Kidney capillary endothelial cell (primary cell): ENCODE data around the gene EPHA3.

Experiments used
- DNase-seq: peaks from one replicate; pipeline ENCODE4 v3.0.0-alpha.2; 2018; ENCODE audit warnings: low spot score

The EPHA3 gene

GRCh38 chr3:89227634-89228033, 120.2 kb downstream of the EPHA3 start:
- no peak for DNase-seq

- DNase-seq = no peak
Observed at GRCh38 chr3:89232155-89232554, 124.7 kb downstream of the EPHA3 start.

GRCh38 chr3:89234620-89235019, 127.2 kb downstream of the EPHA3 start:
- no peak for DNase-seq

GRCh38 chr3:89238846-89239245, 131.4 kb downstream of the EPHA3 start:
- DNase-seq = no peak

GRCh38 chr3:89239774-89240173, 132.4 kb downstream of the EPHA3 start:
- DNase-seq = no peak

GRCh38 chr3:89245612-89246011, 138.2 kb downstream of the EPHA3 start:
- no peak for DNase-seq

GRCh38 chr3:89246326-89246725, 138.9 kb downstream of the EPHA3 start:
- no peak for DNase-seq

GRCh38 chr3:89250742-89251141, 143.3 kb downstream of the EPHA3 start:
- no peak for DNase-seq

GRCh38 chr3:89252016-89252415, 144.6 kb downstream of the EPHA3 start:
- DNase-seq = no peak

GRCh38 chr3:89252860-89253259, 145.4 kb downstream of the EPHA3 start:
- no peak for DNase-seq

- no peak for DNase-seq
Observed at GRCh38 chr3:89256395-89256794, 149.0 kb downstream of the EPHA3 start.

- no peak for DNase-seq
Observed at GRCh38 chr3:89256882-89257281, 149.5 kb downstream of the EPHA3 start.

- DNase-seq = no peak
Observed at GRCh38 chr3:89260721-89261120, 153.3 kb downstream of the EPHA3 start.

GRCh38 chr3:89261673-89262072, 154.3 kb downstream of the EPHA3 start:
- DNase-seq = no peak

- no peak for DNase-seq
Observed at GRCh38 chr3:89262309-89262929, 155.0 kb downstream of the EPHA3 start.

- no peak for DNase-seq
Observed at GRCh38 chr3:89264037-89264560, 156.7 kb downstream of the EPHA3 start.

- no peak for DNase-seq
Observed at GRCh38 chr3:89266074-89266473, 158.7 kb downstream of the EPHA3 start.

GRCh38 chr3:89268059-89268458, 160.6 kb downstream of the EPHA3 start:
- no peak for DNase-seq

GRCh38 chr3:89270201-89270600, 162.8 kb downstream of the EPHA3 start:
- no peak for DNase-seq

GRCh38 chr3:89275001-89275400, 167.6 kb downstream of the EPHA3 start:
- DNase-seq = no peak

- no peak for DNase-seq
Observed at GRCh38 chr3:89276116-89276515, 168.7 kb downstream of the EPHA3 start.

GRCh38 chr3:89278302-89279025, 171.0 kb downstream of the EPHA3 start:
- no peak for DNase-seq

- DNase-seq = no peak
Observed at GRCh38 chr3:89280301-89280700, 172.9 kb downstream of the EPHA3 start.
